ENCODE results near the gene JMJD1C.

The JMJD1C gene

DNA sequence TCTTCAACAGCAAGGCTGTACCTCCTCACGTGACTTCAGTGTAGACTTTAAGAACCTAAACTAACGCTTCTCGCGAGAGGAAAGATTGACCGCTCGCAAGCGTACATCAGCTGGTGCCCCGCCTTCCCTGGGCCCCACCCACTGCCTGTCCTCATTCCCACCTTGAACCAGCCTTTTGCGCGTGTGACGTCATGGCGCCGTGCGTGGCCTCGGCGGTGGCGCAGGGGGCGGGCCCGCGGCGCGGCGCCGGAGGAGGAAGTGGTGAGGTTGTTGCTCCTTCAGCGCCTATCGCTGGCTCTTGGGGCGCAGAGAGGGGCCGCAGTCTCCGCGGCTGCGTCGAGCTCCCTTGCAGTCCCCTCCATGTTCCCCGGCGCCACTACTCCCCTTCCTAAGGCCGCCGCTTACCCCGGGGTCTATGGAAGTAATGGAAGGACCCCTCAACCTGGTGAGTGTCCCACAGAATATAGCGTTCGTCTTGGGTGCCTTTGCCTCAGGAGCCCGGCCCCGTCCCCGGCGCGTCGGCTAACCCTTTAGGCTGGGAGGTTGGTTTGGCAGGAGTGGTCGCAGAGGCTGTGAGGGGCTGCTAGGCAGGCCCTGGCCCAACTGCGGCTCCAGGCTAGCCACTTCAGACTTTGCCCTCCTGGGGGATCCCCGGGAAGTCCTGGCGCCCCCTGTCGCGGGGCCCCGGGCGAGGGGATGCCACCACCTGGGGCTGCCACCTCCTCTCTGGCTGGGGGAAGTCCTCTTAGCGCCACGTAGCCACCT is 332.5 kb downstream of the JMJD1C start, which contains the start of gene NRBF2:
TSS of gene NRBF2 (plus strand) at position 273 of the 765 bp plus-strand sequence. CDS start at position 416, 143 bp downstream.
- DNase-seq (ENCODE audit: low read depth, low spot score), result peak; percentile 96

DNA sequence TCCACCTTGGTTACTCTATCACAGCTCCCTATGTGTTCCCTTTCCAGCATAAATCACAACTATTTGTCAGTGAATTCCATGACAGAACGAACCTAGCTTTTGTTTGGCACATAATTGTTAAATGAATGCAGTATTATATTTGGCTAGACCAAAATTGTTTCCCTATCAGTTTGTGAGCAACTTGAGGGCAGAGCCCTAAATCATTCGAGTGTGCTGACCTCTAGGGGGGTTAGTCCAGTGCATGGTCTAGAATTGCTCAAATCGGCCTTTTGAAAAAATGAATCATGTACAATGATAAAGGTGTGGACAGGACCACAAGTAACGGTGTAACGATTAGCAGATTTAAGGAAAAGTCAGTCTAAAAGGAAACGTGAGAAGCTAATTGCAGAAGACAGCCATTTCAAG is 333.1 kb downstream of the JMJD1C start:
- DNase-seq (ENCODE audit: low read depth, low spot score), result no peak

DNA sequence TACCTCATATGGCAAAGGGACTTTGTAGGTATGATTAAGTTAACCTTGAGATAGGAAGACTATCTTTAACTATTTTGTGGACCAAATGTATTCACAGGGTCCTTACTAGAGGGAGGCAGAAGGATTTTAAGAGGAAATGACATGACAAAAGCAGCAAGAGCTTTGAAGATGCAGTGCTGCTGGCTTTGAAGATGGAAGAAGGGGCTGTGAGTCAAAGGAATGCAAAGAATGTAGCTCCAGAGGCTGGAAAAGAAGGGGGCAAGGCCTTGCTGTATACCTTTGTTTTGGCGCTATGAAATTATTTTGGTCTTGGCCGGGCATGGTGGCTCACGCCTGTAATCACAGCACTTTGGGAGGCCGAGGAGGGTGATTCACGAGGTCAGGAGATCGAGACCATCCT is 335.9 kb downstream of the JMJD1C start:
- DNase-seq (ENCODE audit: low read depth, low spot score), result no peak

DNA sequence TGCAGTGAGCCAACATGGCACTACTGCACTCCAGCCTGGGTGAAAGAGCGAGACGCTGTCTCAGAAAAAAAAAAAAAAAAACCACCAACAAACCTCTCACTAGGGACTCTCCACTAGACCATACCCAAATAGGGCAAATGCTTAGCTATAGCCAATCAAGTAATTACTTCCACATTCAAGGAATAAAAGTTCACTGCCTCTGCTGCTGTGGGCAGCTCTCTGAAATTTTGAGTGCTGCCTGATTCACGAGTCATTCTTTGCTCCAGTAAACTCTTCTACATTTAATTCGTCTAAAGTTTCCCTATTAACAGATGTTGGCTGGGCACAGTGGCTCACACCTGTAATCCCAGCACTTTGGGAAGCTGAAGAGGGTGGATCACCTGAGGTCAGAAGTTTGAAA is 337.3 kb downstream of the JMJD1C start:
- no peak for DNase-seq (ENCODE audit: low read depth, low spot score)

DNA sequence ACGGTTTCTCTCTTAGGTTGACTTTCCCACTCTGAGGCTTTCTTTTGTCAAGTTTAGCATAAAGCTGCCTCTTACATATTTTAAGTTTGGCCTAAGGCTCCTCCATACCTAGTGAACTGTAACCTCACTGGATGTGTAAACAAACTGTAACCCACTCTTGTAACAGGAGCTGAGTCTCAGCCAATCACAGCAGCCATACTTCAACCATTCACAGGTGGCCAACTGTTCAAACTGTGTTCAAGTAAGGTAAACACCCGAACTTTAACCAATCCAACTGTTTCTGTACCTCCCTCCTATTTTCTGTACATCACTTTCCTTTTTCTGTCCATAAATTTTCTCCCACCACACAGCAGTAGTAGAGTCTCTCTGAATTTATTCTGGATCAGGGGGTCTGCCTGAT is 340.3 kb downstream of the JMJD1C start:
- DNase-seq (ENCODE audit: low read depth, low spot score), result no peak

DNA sequence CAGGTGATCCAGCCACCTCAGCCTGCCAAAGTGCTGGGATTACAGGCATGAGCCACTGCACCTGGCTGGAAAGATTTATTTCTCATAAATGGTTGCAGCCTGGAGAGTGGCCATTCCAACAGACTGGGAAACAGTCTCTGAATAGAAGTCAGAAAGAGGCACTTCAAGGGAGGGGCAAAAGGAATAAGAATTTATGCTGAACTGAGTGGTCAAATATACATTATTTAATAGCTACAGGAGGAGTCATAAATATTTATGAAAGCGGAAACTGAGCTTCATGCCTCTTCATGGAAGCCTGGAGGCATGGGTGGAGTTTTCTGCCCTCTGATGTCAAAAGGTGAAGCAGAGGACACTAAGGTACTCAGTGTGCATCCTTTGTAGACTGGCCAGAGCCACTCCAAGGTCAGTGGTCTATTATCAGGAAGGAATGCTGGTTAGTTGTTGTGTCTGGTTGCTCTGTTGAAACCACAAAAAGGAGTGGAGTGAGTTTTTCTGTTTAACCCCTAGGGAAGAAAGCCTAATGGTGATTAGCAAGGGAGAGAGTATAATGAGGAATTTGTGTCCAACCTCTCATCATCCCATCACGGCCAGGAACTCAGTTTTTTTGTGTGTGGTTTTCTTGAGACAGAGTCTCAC is 341.9 kb downstream of the JMJD1C start:
- no peak for DNase-seq (ENCODE audit: low read depth, low spot score)

DNA sequence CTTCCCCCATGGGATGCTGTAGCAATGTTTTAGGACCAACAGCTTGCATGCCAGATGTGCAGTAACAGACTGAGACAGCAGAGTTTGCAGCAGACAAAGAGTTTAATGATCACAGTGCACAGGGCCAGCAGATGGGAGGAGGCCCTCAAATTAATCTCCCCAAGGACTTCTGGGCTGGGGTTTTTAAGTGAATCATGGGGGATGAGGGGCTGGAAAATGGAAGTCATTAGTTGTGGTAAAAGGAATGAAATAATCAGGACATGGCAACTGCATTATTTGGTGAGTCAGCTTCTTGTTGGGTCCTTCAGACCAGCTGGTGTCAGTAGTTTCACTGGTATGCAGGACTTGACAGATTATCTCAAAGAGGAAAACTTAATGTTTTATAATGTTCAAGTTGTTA is 345.2 kb downstream of the JMJD1C start:
- no peak for DNase-seq (ENCODE audit: low read depth, low spot score)

DNA sequence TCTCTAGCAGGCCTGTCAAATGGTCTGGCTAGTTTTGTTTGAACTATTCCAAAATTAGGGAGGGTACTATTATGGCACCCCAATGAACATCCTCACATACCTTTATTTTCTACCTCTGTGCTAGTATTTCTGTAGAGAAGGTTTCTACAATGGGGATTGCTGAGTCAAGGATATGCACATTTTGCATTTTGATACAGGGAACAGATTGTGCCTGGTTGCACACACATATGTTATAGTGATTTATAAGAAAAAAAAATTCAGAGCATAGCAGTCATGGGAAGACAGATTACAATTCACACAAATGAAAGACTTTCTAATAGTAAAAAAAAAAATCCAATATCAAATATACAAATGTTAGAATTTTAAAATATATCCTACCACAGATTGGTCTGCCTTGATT is 346.7 kb downstream of the JMJD1C start:
- DNase-seq (ENCODE audit: low read depth, low spot score), result no peak

Measured in smooth muscle cell of the brain vasculature (primary cell).